ENCODE results near the gene PSG5. TPM values are rescaled to one million over a fixed set of nuclear protein-coding genes. Genes with fewer than 3 reads are reported as not detected.
"Not testable (repeated sequence)": the region's sequence is repeated elsewhere in the genome, so short reads cannot be mapped to it uniquely, and the experiment has no call there.

The PSG5 gene
- total RNA-seq = not detected

DNA sequence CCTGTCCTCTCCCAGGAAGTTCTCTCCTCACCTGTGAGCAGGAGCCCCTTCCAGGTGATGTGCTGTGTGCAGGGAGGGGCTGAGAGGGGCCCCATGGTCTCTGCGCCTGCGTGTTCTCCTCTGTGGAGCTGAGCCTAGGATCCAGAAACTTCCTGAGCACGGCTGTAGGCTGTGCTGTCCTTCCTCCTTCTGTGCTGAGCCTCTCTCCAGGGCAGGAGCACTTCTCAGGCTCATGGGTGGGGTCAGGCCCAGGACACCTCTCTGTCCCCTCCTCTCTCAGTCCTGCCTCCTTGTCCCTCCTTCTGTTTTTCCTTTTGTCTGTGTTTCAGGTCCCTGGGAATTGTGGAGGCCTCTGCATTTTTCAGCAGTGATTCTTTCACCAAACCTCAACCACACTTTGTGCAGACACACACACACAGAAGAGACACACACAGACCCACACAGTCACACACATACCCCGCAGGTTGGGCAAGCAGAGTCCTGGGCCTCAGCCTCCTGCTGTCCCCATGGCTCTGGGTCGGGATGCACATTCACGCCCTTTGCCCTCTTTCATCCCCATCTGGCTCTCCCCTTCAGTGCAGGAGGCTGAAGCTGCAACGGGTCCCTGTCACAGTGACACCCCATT, at the start of gene PSG5:
Gene PSG5 (minus strand): TSS at position 226 of the 625 bp plus-strand sequence. CDS start 131 bp downstream, at position 95.
- H3K4me3 ChIP-seq; H3K27ac ChIP-seq; H3K4me1 ChIP-seq; H3K36me3 ChIP-seq; H3K27me3 ChIP-seq; intact Hi-C loops (cut with DNase I; ENCODE audit: low total_unique reads); DNase-seq (ENCODE audit: low spot score in 2 of 2); H3K9me3 ChIP-seq: not testable (repeated sequence)

DNA sequence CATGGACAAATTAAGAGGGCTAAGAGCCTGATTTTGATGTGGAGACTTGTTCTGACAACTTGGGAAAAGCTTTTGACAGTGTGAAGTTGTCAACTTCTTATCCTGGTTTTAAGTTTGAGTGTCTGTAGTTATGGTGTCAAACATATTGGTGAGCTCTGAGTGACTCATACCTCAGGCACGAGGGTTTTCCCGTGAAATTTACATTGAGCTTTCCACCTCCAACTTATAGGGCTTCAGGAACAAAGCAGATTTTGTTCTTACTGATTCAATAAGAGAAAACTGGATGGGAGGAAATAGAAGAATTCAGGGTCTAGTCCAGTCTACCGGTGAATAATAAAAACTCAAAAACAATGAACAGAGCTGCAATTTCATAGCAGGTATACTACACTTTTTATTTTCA, 49.4 kb upstream of the PSG5 start:
- H3K27me3 ChIP-seq; H3K27ac ChIP-seq; H3K4me1 ChIP-seq; DNase-seq (ENCODE audit: low spot score in 2 of 2); intact Hi-C loops (cut with DNase I; ENCODE audit: low total_unique reads); H3K4me3 ChIP-seq; H3K36me3 ChIP-seq; H3K9me3 ChIP-seq: not testable (repeated sequence)

DNA sequence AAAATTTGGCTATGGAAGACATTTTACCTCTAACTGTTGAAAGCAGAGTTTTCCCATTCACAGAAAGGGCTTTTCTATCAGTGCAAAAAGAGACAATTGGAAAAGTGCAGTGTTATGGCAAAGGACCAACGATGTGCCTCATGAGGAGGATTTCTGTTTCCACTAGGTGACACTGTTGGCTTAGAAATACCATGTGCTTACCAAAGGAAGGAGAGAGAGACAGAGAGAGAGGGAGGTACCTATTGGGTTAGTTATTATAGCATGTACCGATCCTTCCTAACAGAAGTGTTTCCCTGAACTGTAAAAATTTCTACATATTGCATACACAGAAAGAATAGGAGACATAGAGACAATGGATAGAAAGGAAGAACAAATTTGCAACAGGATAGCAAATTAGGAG, 43.0 kb upstream of the PSG5 start:
- Histone ChIP-seq H3K36me3 (no peaks in the 10 kb centered on the region), H3K4me1 (no peaks in the 10 kb centered on the region), H3K4me3 (no peak overlapping the region), H3K27ac (no peak overlapping the region), H3K9me3 (peaks cover 0 to 29% of the 10 kb centered on the region in 2 donors), H3K27me3 (no peaks in the 10 kb centered on the region)
- intact Hi-C loops (cut with DNase I; ENCODE audit: low total_unique reads) = no loop called here
- no peak for DNase-seq (ENCODE audit: low spot score in 2 of 2)
- no peak for TF ChIP-seq POLR2AphosphoS5 (IDR thresholded peaks at IDR 0.05)
- TF ChIP-seq POLR2A (IDR thresholded peaks at IDR 0.05) = no peak
- TF ChIP-seq, protein P1, sequence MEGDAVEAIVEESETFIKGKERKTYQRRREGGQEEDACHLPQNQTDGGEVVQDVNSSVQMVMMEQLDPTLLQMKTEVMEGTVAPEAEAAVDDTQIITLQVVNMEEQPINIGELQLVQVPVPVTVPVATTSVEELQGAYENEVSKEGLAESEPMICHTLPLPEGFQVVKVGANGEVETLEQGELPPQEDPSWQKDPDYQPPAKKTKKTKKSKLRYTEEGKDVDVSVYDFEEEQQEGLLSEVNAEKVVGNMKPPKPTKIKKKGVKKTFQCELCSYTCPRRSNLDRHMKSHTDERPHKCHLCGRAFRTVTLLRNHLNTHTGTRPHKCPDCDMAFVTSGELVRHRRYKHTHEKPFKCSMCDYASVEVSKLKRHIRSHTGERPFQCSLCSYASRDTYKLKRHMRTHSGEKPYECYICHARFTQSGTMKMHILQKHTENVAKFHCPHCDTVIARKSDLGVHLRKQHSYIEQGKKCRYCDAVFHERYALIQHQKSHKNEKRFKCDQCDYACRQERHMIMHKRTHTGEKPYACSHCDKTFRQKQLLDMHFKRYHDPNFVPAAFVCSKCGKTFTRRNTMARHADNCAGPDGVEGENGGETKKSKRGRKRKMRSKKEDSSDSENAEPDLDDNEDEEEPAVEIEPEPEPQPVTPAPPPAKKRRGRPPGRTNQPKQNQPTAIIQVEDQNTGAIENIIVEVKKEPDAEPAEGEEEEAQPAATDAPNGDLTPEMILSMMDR (IDR thresholded peaks at IDR 0.05) = no peak

DNA sequence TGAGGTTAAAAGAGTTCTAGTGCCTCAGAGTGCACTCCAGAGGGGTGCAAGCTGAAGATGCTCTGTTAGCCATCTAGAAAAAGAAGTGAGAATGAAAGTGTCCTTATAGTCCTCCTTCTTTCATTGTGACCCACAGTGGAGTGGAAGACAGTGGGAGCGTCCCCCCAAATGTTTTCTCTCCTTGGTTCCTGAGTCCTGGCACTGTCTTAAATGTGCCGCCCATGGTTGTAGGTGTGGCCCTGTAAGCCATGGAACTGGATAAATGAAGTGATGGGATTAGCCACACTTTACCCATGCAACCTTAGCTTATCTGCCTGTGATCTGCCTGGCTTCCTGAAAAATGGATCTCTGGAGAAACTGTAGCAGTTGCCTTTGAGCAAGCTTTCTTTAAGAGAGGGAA, 42.4 kb upstream of the PSG5 start:
- H3K27ac ChIP-seq; DNase-seq (ENCODE audit: low spot score in 2 of 2); H3K4me3 ChIP-seq; H3K4me1 ChIP-seq; intact Hi-C loops (cut with DNase I; ENCODE audit: low total_unique reads); H3K27me3 ChIP-seq; H3K36me3 ChIP-seq: not testable (repeated sequence)
- peaks cover 0 to 29% of the 10 kb centered on the region in 2 donors for H3K9me3 ChIP-seq

DNA sequence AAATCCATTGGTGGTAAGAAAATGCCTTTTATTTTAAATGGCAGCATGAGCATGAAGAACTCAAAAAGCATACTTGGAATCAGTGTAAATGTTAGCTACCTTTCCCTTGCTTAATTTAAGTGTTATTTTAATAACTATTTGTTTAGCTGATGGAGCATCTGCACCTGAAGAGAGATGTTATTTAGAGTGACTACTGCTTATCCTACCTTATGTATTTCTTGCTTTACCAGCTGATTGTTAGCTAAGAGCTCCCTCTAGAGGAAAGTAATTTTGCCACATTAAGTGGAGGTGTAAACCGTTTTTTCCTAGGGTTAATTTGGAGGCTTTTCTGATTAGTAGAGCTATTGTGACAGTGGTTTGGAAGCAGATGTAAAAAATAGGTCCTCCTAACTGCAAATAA, 40.6 kb upstream of the PSG5 start:
- H3K36me3 ChIP-seq; intact Hi-C loops (cut with DNase I; ENCODE audit: low total_unique reads); H3K27me3 ChIP-seq; DNase-seq (ENCODE audit: low spot score in 2 of 2); H3K4me1 ChIP-seq; H3K27ac ChIP-seq; H3K4me3 ChIP-seq: not testable (repeated sequence)
- peaks cover 0 to 29% of the 10 kb centered on the region in 2 donors for H3K9me3 ChIP-seq

DNA sequence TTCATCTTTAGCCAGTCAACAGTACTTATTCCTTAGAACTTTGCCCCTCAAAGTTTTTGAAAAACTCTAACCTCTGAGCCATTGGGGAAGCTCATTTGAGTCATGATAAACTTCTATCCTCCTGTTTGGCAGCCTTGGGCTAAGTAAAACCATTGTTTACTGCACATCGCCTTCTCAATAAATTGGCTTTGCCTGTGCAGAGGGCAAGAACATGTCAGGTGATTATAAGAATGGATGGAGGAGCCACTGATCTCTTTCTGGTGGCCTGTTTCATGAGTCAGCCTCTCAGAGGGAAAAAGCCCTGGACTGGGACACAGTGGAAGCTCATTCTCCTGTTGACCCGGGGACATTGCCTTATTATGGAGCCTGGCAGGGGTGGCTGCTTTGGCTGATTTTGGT, 38.5 kb upstream of the PSG5 start:
- Histone ChIP-seq H3K4me3 (no peak overlapping the region), H3K27ac (no peak overlapping the region), H3K9me3 (peaks cover 0 to 26% of the 10 kb centered on the region in 2 donors), H3K27me3 (no peaks in the 10 kb centered on the region), H3K36me3 (no peaks in the 10 kb centered on the region), H3K4me1 (no peaks in the 10 kb centered on the region)
- intact Hi-C loops (cut with DNase I; ENCODE audit: low total_unique reads) = no loop called here
- TF ChIP-seq POLR2AphosphoS5 (IDR thresholded peaks at IDR 0.05) = no peak
- DNase-seq (ENCODE audit: low spot score in 2 of 2) = no peak

DNA sequence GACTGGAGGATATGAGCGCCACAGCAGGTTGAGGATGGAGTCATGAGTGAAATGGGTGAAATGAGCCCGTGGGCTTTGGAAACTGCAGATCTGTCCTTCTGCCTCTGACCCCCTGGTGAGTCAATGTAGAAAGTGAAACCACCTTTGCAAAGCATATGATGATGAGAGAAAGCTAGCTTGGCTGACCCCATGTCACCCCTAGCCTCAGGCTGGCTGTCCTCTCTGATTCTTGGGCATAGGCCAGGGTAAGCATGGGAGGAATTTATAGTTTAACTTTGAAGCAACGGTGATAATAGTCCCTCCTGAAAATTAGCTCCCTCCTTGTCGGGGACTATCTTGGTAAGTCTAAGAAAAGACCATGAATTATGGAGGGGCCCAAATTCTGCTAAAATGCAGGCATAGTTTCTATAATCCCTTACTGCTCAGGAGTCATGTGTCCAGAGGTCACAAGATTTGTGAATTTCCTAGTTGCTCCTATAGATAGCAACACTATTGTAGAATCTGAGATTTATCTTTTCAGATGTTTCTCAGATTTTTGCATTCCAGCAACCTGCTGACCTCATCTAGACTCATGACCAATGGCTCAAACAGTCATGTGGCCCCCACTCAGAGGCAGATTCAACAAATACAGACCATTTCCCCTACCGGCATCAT, 38.0 kb upstream of the PSG5 start:
- intact Hi-C loops (cut with DNase I; ENCODE audit: low total_unique reads) = not testable (repeated sequence)

DNA sequence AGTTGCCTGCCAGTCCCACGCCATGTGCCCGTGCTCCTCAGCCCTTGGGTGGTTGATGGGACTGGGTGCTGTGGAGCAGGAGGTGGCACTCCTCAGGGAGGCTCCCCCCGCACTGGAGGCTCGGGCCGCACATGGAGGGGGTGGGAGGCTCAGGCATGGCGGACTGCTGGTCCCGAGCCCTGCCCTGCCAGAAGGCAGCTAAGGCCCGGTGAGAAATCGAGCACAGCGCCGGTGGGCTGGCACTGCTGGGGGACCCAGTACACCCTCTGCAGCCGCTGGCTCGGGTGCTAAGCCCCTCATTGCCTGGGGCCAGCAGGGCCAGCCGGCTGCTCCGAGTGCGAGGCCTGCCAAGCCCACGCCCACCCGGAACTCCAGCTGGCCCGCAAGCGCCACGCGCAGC, 35.6 kb upstream of the PSG5 start:
- H3K27me3 ChIP-seq; DNase-seq (ENCODE audit: low spot score in 2 of 2); H3K9me3 ChIP-seq; H3K27ac ChIP-seq; H3K36me3 ChIP-seq; H3K4me1 ChIP-seq; H3K4me3 ChIP-seq; intact Hi-C loops (cut with DNase I; ENCODE audit: low total_unique reads): not testable (repeated sequence)

More for the DNA sequence above, 38.0 kb upstream of the PSG5 start:
- H3K4me1 ChIP-seq; H3K36me3 ChIP-seq; H3K4me3 ChIP-seq; H3K27me3 ChIP-seq; DNase-seq (ENCODE audit: low spot score in 2 of 2); H3K27ac ChIP-seq: not testable (repeated sequence)
- H3K9me3 ChIP-seq = peaks cover 0 to 22% of the 10 kb centered on the region in 2 donors

DNA sequence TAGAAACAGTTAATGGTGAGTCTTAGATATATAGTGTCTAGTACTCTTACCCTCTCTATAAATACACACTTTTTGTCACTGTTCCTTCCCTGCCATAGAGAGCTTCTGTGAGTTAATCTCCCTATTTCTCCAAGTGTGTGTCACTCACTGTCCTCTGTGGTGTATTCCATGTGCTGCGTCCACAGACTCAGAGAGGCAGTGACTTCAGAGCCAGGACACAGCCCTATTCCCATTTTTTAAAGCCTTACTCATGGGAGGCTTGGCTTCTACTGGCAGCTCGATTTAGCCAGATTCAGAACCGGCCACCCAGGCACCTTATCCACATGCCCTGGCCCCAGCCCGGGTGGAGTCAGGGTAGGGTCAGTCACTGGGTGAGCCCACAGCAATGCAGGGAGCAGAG, 32.8 kb upstream of the PSG5 start:
- H3K4me3 ChIP-seq; H3K9me3 ChIP-seq; intact Hi-C loops (cut with DNase I; ENCODE audit: low total_unique reads); H3K27ac ChIP-seq; DNase-seq (ENCODE audit: low spot score in 2 of 2); H3K27me3 ChIP-seq; H3K36me3 ChIP-seq; H3K4me1 ChIP-seq: not testable (repeated sequence)

DNA sequence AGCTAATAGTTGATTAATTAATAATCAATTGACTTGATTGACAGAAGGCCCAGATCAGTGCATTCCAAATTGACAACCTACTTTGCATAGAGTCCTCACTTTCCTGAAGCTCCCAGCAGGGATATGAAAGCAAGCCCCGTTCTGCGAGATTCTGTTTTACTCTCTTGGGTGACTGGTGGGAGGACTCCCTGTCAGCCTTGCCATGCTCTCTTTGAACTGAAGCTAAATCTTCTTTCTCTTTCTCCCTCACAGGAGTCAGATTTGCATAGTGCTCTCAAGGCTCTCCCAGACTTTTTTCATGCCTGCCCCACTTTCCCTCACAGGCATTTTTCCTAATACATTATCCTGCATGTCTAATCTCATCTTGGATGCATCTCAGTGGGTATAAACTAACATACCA, 29.5 kb upstream of the PSG5 start:
- H3K4me3 ChIP-seq; DNase-seq (ENCODE audit: low spot score in 2 of 2); H3K4me1 ChIP-seq; intact Hi-C loops (cut with DNase I; ENCODE audit: low total_unique reads); H3K27ac ChIP-seq; H3K27me3 ChIP-seq; H3K9me3 ChIP-seq; H3K36me3 ChIP-seq: not testable (repeated sequence)
